Measurements from ENCODE around the gene KRTAP10-12. TPM values are rescaled to one million over a fixed set of nuclear protein-coding genes. Genes with fewer than 3 reads are reported as not detected.

KRTAP10-12 gene
- polyA plus RNA-seq, 1 of the 3 experiments (the other 2 are of a cell fraction): not detected

DNA sequence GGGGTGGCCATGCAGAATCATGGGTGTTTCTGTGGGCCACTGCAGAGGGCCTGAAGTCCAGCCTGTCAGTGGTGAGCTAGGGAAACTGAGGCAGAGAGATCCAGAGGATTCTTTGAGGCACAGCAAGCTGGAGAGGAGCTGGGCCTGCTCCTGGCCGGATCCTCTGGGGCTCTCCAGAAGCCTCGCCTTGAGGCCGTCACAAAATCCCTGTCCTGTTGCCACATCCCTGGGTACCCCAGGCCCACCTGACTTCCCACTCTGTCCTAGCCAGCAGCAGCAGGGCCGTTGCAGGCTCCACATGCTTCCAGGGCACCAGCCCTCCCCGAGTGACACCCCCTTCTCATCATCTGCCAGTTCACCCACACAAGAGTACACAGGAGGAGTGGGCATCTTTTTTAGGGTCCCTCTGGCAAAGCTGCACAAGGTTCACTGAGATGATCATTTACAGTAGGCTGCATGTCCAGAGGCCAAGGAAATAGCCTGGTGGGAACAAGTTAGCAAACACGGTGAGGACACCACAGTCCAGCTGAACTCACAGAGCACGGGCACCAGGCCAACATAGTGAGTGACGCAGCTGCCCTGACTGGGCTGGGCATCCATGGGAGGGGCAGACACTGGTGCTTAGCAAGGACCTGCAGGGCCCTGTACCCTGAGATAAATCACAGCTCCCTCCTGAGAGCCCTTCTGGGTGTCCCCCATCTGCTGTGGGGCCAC lies 39.5 kb downstream of the KRTAP10-12 start:
- POLR2A ChIA-PET: no interaction called here
- Histone ChIP-seq H3K27ac (ENCODE audit: low read depth in 2 of 2, low read length in 1 of 2) (no peak overlapping the region), H3K4me2 (no peak overlapping the region)

GRCh38 chr21:44737706-44738354 lies 40.9 kb downstream of the KRTAP10-12 start:
- DNase-seq: no peak
- CTCF ChIA-PET: no interaction called here
- 30% methylated on average over 3 of the region's 3 CpGs for WGBS (ENCODE audit: low lambda C conversion rate)

More for the DNA sequence above, 39.5 kb downstream of the KRTAP10-12 start:
- H3K9me3 ChIP-seq: peaks cover 10% of the 10 kb centered on the region; the same call in 1 of the 2 replicates
- H3K79me2 ChIP-seq (ENCODE audit: insufficient read depth): no peaks in the 10 kb centered on the region
- H2AFZ ChIP-seq (ENCODE audit: low read depth): no peak overlapping the region
- no peaks in the 10 kb centered on the region for H3K9me2 ChIP-seq
- no peaks in the 10 kb centered on the region; the same call in none of the 2 replicates for H3K27me3 ChIP-seq (ENCODE audit: insufficient read depth)
- DNase-seq: no peak
- H3K36me3 ChIP-seq (replicated peaks in 1 of 2; ENCODE audit: control insufficient read depth in 1 of 2, insufficient read depth in 2 of 2, low read length in 1 of 2): no peaks in the 10 kb centered on the region
- no peak overlapping the region for H3K9ac ChIP-seq
- no peaks in the 10 kb centered on the region for H4K20me1 ChIP-seq (ENCODE audit: insufficient read depth)
- TF ChIP-seq NFIC (IDR thresholded peaks at IDR 0.05; ENCODE audit: borderline replicate concordance) (no peak), RAD21 (IDR thresholded peaks at IDR 0.05; ENCODE audit: low read length) (no peak)
- H3K4me3 ChIP-seq (ENCODE audit: low read depth in 2 of 2, low read length in 1 of 2): no peak overlapping the region
- no peaks in the 10 kb centered on the region for H3K4me1 ChIP-seq (ENCODE audit: control insufficient read depth in 1 of 2, insufficient read depth in 2 of 2, low read depth in 1 of 2, low read length in 1 of 2)
- H3F3A ChIP-seq (replicated peaks; ENCODE audit: insufficient read depth): no peaks in the 10 kb centered on the region
- CTCF ChIA-PET: interaction anchor here (1.0 to 1.8 kb wide), 2 partner anchors 9 to 57 kb away, joined by 4 to 7 read pairs; no protein-coding TSS in a partner anchor
- WGBS (ENCODE audit: low lambda C conversion rate): 17% methylated on average over 3 of the region's 8 CpGs

More at GRCh38 chr21:44737706-44738354, 40.9 kb downstream of the KRTAP10-12 start:
- no peaks in the 10 kb centered on the region for H3F3A ChIP-seq (replicated peaks; ENCODE audit: insufficient read depth)
- H2AFZ ChIP-seq (ENCODE audit: low read depth): no peak overlapping the region
- no peaks in the 10 kb centered on the region for H3K79me2 ChIP-seq (ENCODE audit: insufficient read depth)
- H3K9ac ChIP-seq: no peak overlapping the region
- no peaks in the 10 kb centered on the region for H4K20me1 ChIP-seq (ENCODE audit: insufficient read depth)
- POLR2A ChIA-PET: no interaction called here
- no peak overlapping the region for H3K4me2 ChIP-seq
- no peak overlapping the region; a peak in 1 of 4 replicates for H3K4me3 ChIP-seq (ENCODE audit: low read depth in 2 of 2, low read length in 1 of 2)
- no peak for TF ChIP-seq FOXJ3 (CRISPR knock-in tag; IDR thresholded peaks at IDR 0.05)
- no peak for TF ChIP-seq NRF1 (IDR thresholded peaks at IDR 0.05; ENCODE audit: low read depth, low read length)
- TF ChIP-seq TEAD4 (IDR thresholded peaks at IDR 0.05; ENCODE audit: borderline replicate concordance, insufficient read depth): no peak
- no peak for TF ChIP-seq SIN3A (IDR thresholded peaks at IDR 0.05; ENCODE audit: borderline replicate concordance, low read depth, low read length)
- no peak for TF ChIP-seq MAX (IDR thresholded peaks at IDR 0.05; ENCODE audit: low read depth)
- no peak for TF ChIP-seq MEF2A (IDR thresholded peaks at IDR 0.05; ENCODE audit: borderline replicate concordance, low read depth)
- no peak for TF ChIP-seq JUND (IDR thresholded peaks at IDR 0.05)
- no peak for TF ChIP-seq MXI1 (IDR thresholded peaks at IDR 0.05; ENCODE audit: low read depth, low read length)
- TF ChIP-seq, protein P1, sequence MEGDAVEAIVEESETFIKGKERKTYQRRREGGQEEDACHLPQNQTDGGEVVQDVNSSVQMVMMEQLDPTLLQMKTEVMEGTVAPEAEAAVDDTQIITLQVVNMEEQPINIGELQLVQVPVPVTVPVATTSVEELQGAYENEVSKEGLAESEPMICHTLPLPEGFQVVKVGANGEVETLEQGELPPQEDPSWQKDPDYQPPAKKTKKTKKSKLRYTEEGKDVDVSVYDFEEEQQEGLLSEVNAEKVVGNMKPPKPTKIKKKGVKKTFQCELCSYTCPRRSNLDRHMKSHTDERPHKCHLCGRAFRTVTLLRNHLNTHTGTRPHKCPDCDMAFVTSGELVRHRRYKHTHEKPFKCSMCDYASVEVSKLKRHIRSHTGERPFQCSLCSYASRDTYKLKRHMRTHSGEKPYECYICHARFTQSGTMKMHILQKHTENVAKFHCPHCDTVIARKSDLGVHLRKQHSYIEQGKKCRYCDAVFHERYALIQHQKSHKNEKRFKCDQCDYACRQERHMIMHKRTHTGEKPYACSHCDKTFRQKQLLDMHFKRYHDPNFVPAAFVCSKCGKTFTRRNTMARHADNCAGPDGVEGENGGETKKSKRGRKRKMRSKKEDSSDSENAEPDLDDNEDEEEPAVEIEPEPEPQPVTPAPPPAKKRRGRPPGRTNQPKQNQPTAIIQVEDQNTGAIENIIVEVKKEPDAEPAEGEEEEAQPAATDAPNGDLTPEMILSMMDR (IDR thresholded peaks at IDR 0.05): no peak
- no peak for TF ChIP-seq RXRA (IDR thresholded peaks at IDR 0.05; ENCODE audit: borderline replicate concordance, low read depth)
- no peak for TF ChIP-seq USF2 (IDR thresholded peaks at IDR 0.05; ENCODE audit: borderline replicate concordance, low read depth, low read length)
- no peak for TF ChIP-seq FOXM1 (IDR thresholded peaks at IDR 0.05; ENCODE audit: low read depth)
- TF ChIP-seq, protein P2, sequence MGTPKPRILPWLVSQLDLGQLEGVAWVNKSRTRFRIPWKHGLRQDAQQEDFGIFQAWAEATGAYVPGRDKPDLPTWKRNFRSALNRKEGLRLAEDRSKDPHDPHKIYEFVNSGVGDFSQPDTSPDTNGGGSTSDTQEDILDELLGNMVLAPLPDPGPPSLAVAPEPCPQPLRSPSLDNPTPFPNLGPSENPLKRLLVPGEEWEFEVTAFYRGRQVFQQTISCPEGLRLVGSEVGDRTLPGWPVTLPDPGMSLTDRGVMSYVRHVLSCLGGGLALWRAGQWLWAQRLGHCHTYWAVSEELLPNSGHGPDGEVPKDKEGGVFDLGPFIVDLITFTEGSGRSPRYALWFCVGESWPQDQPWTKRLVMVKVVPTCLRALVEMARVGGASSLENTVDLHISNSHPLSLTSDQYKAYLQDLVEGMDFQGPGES (IDR thresholded peaks at IDR 0.05; ENCODE audit: low read depth, low read length): no peak
- peaks cover 10% of the 10 kb centered on the region; the same call in 1 of the 2 replicates for H3K9me3 ChIP-seq
- H3K9me2 ChIP-seq: no peaks in the 10 kb centered on the region
- H3K27me3 ChIP-seq (ENCODE audit: insufficient read depth): no peaks in the 10 kb centered on the region; the same call in none of the 2 replicates
- no peaks in the 10 kb centered on the region for H3K36me3 ChIP-seq (replicated peaks in 1 of 2; ENCODE audit: control insufficient read depth in 1 of 2, insufficient read depth in 2 of 2, low read length in 1 of 2)
- no peaks in the 10 kb centered on the region for H3K4me1 ChIP-seq (ENCODE audit: control insufficient read depth in 1 of 2, insufficient read depth in 2 of 2, low read depth in 1 of 2, low read length in 1 of 2)
- H3K27ac ChIP-seq (ENCODE audit: low read depth in 2 of 2, low read length in 1 of 2): no peak overlapping the region

All from SK-N-SH (cell line).